AG04449 (cell line): ENCODE results near the gene GIMAP1.

Experiments
- CTCF ChIA-PET: fragments of 350-600 bp; formaldehyde crosslinking; extraction: SDS; loops from one replicate; lab custom pipeline; 2021; ENCODE audit warnings: antibody characterized with exemption; lab: Yijun Ruan, JAX
- POLR2A ChIA-PET: fragments of 400-600, 350-600 bp; formaldehyde crosslinking; extraction: SDS; loops from one replicate; lab custom pipeline; 2020; ENCODE audit warnings: antibody characterized with exemption, inconsistent platforms; lab: Yijun Ruan, JAX
- DNase-seq: peaks from one replicate; pipeline ENCODE4 v3.0.0-alpha.2; 2010; ENCODE audit warnings: low read depth, low spot score
- H3K4me3 ChIP-seq: 2 replicates; pipeline ENCODE4 v1.5.1; 2011; ENCODE audit warnings: low read depth, mild to moderate bottlenecking, control low read depth, low read length
- TF ChIP-seq, protein P1 (sequence below): IDR thresholded peaks from one replicate; pipeline ENCODE4 v1.5.1; 2011; ENCODE audit warnings: mild to moderate bottlenecking, moderate library complexity, low read length, control low read depth, inconsistent platforms; ENCODE audit not compliant: insufficient read depth; ENCODE audit errors: missing control alignments

The GIMAP1 gene

GRCh38 chr7:150737265-150738055 lies 21.0 kb downstream of the GIMAP1 start, which contains the start of gene GIMAP5:
GIMAP5 (plus strand) TSS chr7:150737418; CDS start chr7:150740885, 3,467 bp downstream.
- DNase-seq, result no peak
- TF ChIP-seq, protein P1, sequence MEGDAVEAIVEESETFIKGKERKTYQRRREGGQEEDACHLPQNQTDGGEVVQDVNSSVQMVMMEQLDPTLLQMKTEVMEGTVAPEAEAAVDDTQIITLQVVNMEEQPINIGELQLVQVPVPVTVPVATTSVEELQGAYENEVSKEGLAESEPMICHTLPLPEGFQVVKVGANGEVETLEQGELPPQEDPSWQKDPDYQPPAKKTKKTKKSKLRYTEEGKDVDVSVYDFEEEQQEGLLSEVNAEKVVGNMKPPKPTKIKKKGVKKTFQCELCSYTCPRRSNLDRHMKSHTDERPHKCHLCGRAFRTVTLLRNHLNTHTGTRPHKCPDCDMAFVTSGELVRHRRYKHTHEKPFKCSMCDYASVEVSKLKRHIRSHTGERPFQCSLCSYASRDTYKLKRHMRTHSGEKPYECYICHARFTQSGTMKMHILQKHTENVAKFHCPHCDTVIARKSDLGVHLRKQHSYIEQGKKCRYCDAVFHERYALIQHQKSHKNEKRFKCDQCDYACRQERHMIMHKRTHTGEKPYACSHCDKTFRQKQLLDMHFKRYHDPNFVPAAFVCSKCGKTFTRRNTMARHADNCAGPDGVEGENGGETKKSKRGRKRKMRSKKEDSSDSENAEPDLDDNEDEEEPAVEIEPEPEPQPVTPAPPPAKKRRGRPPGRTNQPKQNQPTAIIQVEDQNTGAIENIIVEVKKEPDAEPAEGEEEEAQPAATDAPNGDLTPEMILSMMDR, result no peak
- no peak within 1 kb of the TSS for H3K4me3 ChIP-seq
- ChIA-PET POLR2A (no interaction called here), CTCF (no interaction called here)

DNA sequence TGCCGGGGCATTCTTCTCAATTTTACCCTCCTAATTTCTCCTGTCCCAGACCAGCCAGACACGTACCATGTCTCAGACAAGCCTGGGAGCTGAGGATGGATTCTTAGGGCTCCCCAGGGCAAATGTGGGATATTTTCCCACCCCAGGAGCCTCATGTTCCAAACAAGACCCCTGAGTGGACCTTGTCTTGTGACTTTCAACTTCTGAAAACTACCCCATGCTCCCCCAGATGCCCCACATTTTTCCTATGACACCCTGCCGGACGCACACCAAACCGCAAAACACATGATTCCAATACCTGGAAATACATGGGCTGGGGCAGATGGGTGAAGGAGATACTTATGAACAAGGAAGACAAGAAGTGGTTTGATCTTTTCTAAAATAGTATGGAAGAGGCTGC lies 21.7 kb downstream of the GIMAP1 start:
- no peak for DNase-seq
- POLR2A ChIA-PET, result no interaction called here
- TF ChIP-seq, protein P1, result no peak
- CTCF ChIA-PET, result no interaction called here
- no peak overlapping the region for H3K4me3 ChIP-seq

DNA sequence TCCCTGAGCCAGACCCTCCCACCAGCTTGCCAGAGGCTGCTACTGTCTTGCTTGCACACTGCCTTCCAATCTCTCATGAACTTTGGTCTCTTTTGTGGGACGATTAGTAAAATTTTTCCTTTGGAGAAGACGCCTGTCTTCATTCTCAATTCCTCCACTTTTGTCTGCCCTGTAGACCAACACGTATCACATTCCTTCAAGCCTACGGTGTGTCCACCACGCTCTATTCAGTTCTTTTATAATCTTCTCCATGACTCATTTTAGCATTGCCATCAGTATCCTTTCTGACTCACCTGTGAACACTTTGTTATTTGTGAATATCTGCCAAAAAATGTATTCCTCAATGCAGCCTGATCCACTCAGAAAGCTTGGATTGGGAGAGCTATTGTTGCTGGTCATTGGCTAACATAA lies 22.2 kb downstream of the GIMAP1 start:
- no peak overlapping the region for H3K4me3 ChIP-seq
- CTCF ChIA-PET, result no interaction called here
- TF ChIP-seq, protein P1, result no peak
- DNase-seq, result no peak
- POLR2A ChIA-PET, result no interaction called here

DNA sequence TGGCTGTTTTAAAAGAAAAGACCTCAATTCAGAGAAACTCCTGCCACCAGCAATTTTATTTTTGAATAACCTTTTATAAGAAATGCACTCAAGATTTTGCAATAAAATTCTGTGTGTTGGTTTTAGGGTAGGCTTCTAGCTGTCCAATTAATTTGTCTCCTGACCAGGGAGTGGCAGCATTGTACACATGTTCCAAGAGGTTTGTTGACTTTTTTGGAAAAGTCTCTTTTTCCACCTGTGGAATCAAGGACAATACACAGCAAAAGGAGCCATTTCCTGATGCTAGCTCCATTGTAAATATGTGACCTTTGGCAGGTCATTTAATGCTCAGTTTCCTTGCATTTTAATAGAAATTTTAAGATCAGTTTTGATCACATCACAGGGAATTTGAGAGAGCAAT lies 22.6 kb downstream of the GIMAP1 start:
- CTCF ChIA-PET, result no interaction called here
- TF ChIP-seq, protein P1, result no peak
- POLR2A ChIA-PET, result no interaction called here
- no peak overlapping the region for H3K4me3 ChIP-seq
- no peak for DNase-seq

GRCh38 chr7:150740053-150740452 lies 23.6 kb downstream of the GIMAP1 start:
- TF ChIP-seq, protein P1, result no peak
- CTCF ChIA-PET, result no interaction called here
- no peak for DNase-seq
- POLR2A ChIA-PET, result no interaction called here
- H3K4me3 ChIP-seq, result no peak overlapping the region

- TF ChIP-seq, protein P1, result no peak
- CTCF ChIA-PET, result no interaction called here
- POLR2A ChIA-PET, result no interaction called here
- DNase-seq, result no peak
- H3K4me3 ChIP-seq, result no peak overlapping the region
Observed at GRCh38 chr7:150742286-150742968, 26.0 kb downstream of the GIMAP1 start.
